HCT116 (cell line): Measurements from ENCODE around the gene SPATA21. TPM values are rescaled to one million over a fixed set of nuclear protein-coding genes. Genes with fewer than 3 reads are reported as not detected.

Source experiments
- ATAC-seq: fragments of 200-7000 bp; cut with Tn5 transposase; 2 replicates; pipeline ENCODE4 v1.9.1; 2020; ENCODE audit warnings: mild to moderate bottlenecking, moderate library complexity
- BruUV-seq: library from RNA; stranded (reverse); fragments of 400-500 nt; replicated peaks from 2 replicates; lab custom pipeline; 2021; lab: Mats Ljungman, UMichigan
- CTCF ChIA-PET: fragments of 300-600 bp; sonication (Branson Sonifier 250); formaldehyde crosslinking; loops from one replicate; lab custom pipeline; 2021; ENCODE audit warnings: antibody characterized with exemption; lab: Charles Lee
- POLR2A ChIA-PET: fragments of 300-600, 350-600 bp; sonication (Branson Sonifier 250); formaldehyde crosslinking; loops from one replicate; lab custom pipeline; 2021; ENCODE audit warnings: antibody characterized with exemption; lab: Charles Lee
- RAD21 ChIA-PET, 2 experiments: fragments of 300-600 bp; sonication (Branson Sonifier 250); formaldehyde crosslinking; loops; one replicate each; lab custom pipeline; 2023; ENCODE audit warnings: low total read pairs in 2 of 2; ENCODE audit not compliant: uncharacterized antibody in 2 of 2, unreplicated experiment in 2 of 2, low non-redundant PET in 1 of 2; lab: Charles Lee
- DNase-seq: peaks from one replicate; pipeline ENCODE4 v3.0.0-alpha.2; 2010; ENCODE audit warnings: low read depth, low spot score
- H2AFZ ChIP-seq: fragments of 200-600 bp; shearing (Covaris generic), sonication (generic); 2 replicates; pipeline ENCODE4 v1.6.1; 2017; ENCODE audit warnings: low read depth, mixed run types, mixed read lengths, antibody characterized with exemption, low read length; ENCODE audit not compliant: poor library complexity, severe bottlenecking
- H3K27ac ChIP-seq: 2 replicates; pipeline ENCODE4 v1.5.1; 2012; ENCODE audit warnings: low read depth, low read length
- H3K27me3 ChIP-seq: fragments of 200-600 bp; sonication (generic); 2 replicates; pipeline ENCODE4 v1.6.1; 2016; ENCODE audit warnings: mixed run types, low read length, mixed read lengths; ENCODE audit not compliant: insufficient read depth
- H3K36me3 ChIP-seq, 2 experiments: fragments of 200-500 bp in 1 of 2; fragments of 200-600 bp in 1 of 2; sonication (Bioruptor generic) in 1 of 2; sonication (generic) in 1 of 2; 2 replicates each; pipeline versions ENCODE4 v1.5.1 to v1.6.1; 2014 to 2016; ENCODE audit warnings: low read length in 2 of 2, inconsistent platforms in 1 of 2, mixed read lengths in 1 of 2, mixed run types in 1 of 2; ENCODE audit not compliant: insufficient read depth in 2 of 2, control insufficient read depth in 1 of 2
- H3K4me1 ChIP-seq, 2 experiments: fragments of 200-600 bp in 1 of 2; sonication (generic) in 1 of 2; 2 replicates each; pipeline versions ENCODE4 v1.5.1 to v1.6.1; 2012 to 2017; ENCODE audit warnings: low read length in 2 of 2, inconsistent platforms in 1 of 2, mild to moderate bottlenecking in 1 of 2, mixed read lengths in 1 of 2, mixed run types in 1 of 2, moderate library complexity in 1 of 2; ENCODE audit not compliant: insufficient read depth in 2 of 2, control insufficient read depth in 1 of 2
- H3K4me2 ChIP-seq: fragments of 200-600 bp; sonication (generic); 2 replicates; pipeline ENCODE4 v1.6.1; 2017; ENCODE audit warnings: mixed run types, low read length, mixed read lengths
- H3K4me3 ChIP-seq, 2 experiments: fragments of 200-600 bp in 1 of 2; sonication (generic) in 1 of 2; replicated peaks in 1 of 2; 2 replicates each; pipeline ENCODE4 v1.5.1; 2011 to 2016; ENCODE audit warnings: low read length in 2 of 2, control low read depth in 1 of 2, low read depth in 1 of 2, mild to moderate bottlenecking in 1 of 2, mixed read lengths in 1 of 2, mixed run types in 1 of 2
- H3K79me2 ChIP-seq: fragments of 200-600 bp; sonication (generic); 2 replicates; pipeline ENCODE4 v1.6.1; 2017; ENCODE audit warnings: mild to moderate bottlenecking, mixed run types, low read length, moderate library complexity, mixed read lengths; ENCODE audit not compliant: insufficient read depth
- H3K9ac ChIP-seq: fragments of 200-600 bp; sonication (generic); 2 replicates; pipeline ENCODE4 v1.6.1; 2016; ENCODE audit warnings: low read length, mixed read lengths
- H3K9me2 ChIP-seq: fragments of 200-600 bp; sonication (generic), shearing (Covaris generic); 2 replicates; pipeline ENCODE4 v1.6.1; 2017; ENCODE audit warnings: mixed run types, mild to moderate bottlenecking, moderate library complexity; ENCODE audit not compliant: insufficient read depth
- H3K9me3 ChIP-seq, 2 experiments: fragments of 200-500 bp in 1 of 2; fragments of 200-600 bp in 1 of 2; sonication (Bioruptor generic) in 1 of 2; sonication (generic) in 1 of 2; 2 replicates each; pipeline ENCODE4 v1.6.1; 2014 to 2017; ENCODE audit warnings: low read length in 2 of 2, mixed read lengths in 2 of 2, inconsistent platforms in 1 of 2, low read depth in 1 of 2, mild to moderate bottlenecking in 1 of 2, mixed run types in 1 of 2, moderate library complexity in 1 of 2; ENCODE audit not compliant: control insufficient read depth in 1 of 2, insufficient read depth in 1 of 2
- H4K20me1 ChIP-seq: fragments of 200-600 bp; sonication (generic), shearing (Covaris generic); 2 replicates; pipeline ENCODE4 v1.6.1; 2017; ENCODE audit warnings: mixed run types, mild to moderate bottlenecking, moderate library complexity; ENCODE audit not compliant: insufficient read depth
- CBX3 ChIP-seq: IDR thresholded peaks from 2 replicates; pipeline ENCODE4 v1.6.1; 2012; ENCODE audit warnings: low read depth
- EGR1 ChIP-seq: IDR thresholded peaks from 2 replicates; pipeline ENCODE4 v1.6.1; 2012; ENCODE audit warnings: low read depth
- FOSL1 ChIP-seq: IDR thresholded peaks from 2 replicates; pipeline ENCODE4 v1.6.1; 2012; ENCODE audit warnings: low read depth
- JUND ChIP-seq: IDR thresholded peaks from 2 replicates; pipeline ENCODE4 v1.6.1; 2012
- POLR2A ChIP-seq: IDR thresholded peaks from 2 replicates; pipeline ENCODE4 v1.7.0; 2011; ENCODE audit warnings: borderline replicate concordance; ENCODE audit not compliant: insufficient read depth, insufficient read length; ENCODE audit errors: extremely low read depth
- POLR2AphosphoS5 ChIP-seq: IDR thresholded peaks from 2 replicates; pipeline ENCODE4 v1.6.1; 2011; ENCODE audit warnings: mild to moderate bottlenecking, low read depth, low read length, moderate library complexity
- RAD21 ChIP-seq: IDR thresholded peaks from 2 replicates; pipeline ENCODE4 v1.6.1; 2012; ENCODE audit warnings: low read depth, mild to moderate bottlenecking
- YY1 ChIP-seq: IDR thresholded peaks from 2 replicates; pipeline ENCODE4 v1.6.1; 2011; ENCODE audit warnings: low read length, low read depth, moderate library complexity, mild to moderate bottlenecking; ENCODE audit not compliant: insufficient replicate concordance; ENCODE audit errors: extremely low read depth
- ZFX ChIP-seq: fragments of 450-650 bp; IDR thresholded peaks from 2 replicates; pipeline ENCODE4 v1.6.1; 2017
- intact Hi-C: fragments of 100-400 bp; cut with micrococcal nuclease; formaldehyde crosslinking; loops from 2 replicates; pipeline ENCODE4 v1.10.0; 2022
- total RNA-seq: library from RNA; stranded (reverse); gene quantifications from one replicate; pipeline ENCODE4 v1.2.1, GENCODE V29; 2021; ENCODE audit not compliant: unreplicated experiment
- TF ChIP-seq, protein P1 (sequence below): IDR thresholded peaks from 2 replicates; pipeline ENCODE4 v1.6.1; 2012
- TF ChIP-seq, protein P2 (sequence below): IDR thresholded peaks from 2 replicates; pipeline ENCODE4 v1.6.1; 2011; ENCODE audit warnings: mild to moderate bottlenecking, low read length, moderate library complexity; ENCODE audit not compliant: insufficient replicate concordance; ENCODE audit errors: extremely low read depth

Gene SPATA21
- total RNA-seq, 1 experiment from 2014 or later: not detected

DNA sequence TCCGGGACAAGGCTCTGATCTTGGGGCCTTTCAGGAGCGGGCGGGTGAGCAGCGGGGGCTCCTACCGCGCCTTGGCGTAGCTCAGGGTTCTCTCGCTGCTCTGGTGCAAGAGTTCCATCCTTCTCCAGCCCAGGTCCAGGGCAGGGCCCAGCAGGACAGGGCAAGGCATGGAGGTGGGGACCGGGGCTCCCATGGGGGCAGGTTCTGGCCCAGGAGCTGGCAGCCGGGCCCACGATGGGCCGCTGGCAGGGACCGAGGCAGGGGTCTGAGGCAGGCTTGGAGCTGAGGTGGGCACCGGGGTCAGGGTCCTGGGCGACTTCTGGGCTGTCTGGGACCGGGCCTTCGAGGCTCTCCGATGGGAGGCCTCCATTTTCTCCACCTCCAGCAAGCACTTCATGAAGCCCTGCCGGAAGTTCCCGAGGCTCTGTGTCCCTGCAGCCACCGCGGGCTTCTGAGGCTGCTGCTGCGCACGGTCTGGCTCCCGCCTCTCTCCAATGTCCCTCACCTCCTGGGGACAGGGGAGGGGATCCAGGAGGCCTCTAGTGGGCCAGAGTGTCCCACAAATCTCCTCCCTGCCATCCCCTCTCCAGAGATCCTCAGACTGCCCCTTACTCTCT is 27.6 kb downstream of the SPATA21 start:
- no TSS peak for BruUV-seq
- no peak overlapping the region for H3K27ac ChIP-seq
- no peaks in the 10 kb centered on the region for H3K9me3 ChIP-seq
- no peaks in the 10 kb centered on the region for H3K9me2 ChIP-seq
- H3K79me2 ChIP-seq: no peaks in the 10 kb centered on the region
- H3K4me1 ChIP-seq: no peaks in the 10 kb centered on the region
- CTCF ChIA-PET: no interaction called here
- H3K27me3 ChIP-seq: no peaks in the 10 kb centered on the region
- no peaks in the 10 kb centered on the region for H3K36me3 ChIP-seq
- intact Hi-C loops: no loop called here
- no peak overlapping the region for H3K4me2 ChIP-seq
- TF ChIP-seq FOSL1 (no peak), POLR2AphosphoS5 (no peak), ZFX (no peak), EGR1 (no peak), CBX3 (no peak), JUND (no peak), POLR2A (no peak)
- RAD21 ChIA-PET: no interaction called here
- H2AFZ ChIP-seq: no peak overlapping the region
- POLR2A ChIA-PET: no interaction called here
- H3K9ac ChIP-seq: no peak overlapping the region
- H3K4me3 ChIP-seq: no peak overlapping the region
- no peaks in the 10 kb centered on the region for H4K20me1 ChIP-seq
- no peak for DNase-seq
- ATAC-seq: no peak

DNA sequence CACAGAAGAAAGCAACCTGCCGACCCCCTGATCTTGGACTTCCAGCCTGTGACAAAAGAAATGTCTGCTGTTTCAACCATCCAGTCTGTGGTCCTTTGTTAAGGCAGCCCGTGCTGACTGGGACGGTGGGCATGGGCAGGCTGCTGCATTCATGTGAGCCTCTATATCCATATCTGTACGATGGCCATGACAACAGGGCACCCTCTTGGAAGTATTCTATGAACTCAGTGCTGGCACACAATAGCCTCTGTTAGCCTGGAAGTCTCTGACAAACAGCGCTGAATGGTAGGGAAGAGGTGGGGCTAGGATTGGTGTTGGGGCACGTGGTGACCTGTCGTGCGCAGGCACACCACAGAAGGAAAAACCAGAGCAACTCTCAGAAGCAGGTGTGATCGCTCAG is 30.4 kb downstream of the SPATA21 start:
- Histone ChIP-seq H3K4me2 (no peak overlapping the region), H3K36me3 (no peaks in the 10 kb centered on the region), H3K4me1 (peaks cover 0 to 8% of the 10 kb centered on the region in 2 experiments; a peak in 1 of 4 replicates), H3K27ac (no peak overlapping the region), H4K20me1 (no peaks in the 10 kb centered on the region), H3K9me3 (no peaks in the 10 kb centered on the region), H3K9me2 (no peaks in the 10 kb centered on the region), H3K4me3 (no peak overlapping the region), H3K79me2 (no peaks in the 10 kb centered on the region), H2AFZ (no peak overlapping the region), H3K9ac (no peak overlapping the region), H3K27me3 (no peaks in the 10 kb centered on the region)
- ATAC-seq: no peak
- no peak for TF ChIP-seq POLR2AphosphoS5
- no peak for TF ChIP-seq YY1
- TF ChIP-seq, protein P1, sequence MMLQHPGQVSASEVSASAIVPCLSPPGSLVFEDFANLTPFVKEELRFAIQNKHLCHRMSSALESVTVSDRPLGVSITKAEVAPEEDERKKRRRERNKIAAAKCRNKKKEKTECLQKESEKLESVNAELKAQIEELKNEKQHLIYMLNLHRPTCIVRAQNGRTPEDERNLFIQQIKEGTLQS: no peak
- TF ChIP-seq, protein P2, sequence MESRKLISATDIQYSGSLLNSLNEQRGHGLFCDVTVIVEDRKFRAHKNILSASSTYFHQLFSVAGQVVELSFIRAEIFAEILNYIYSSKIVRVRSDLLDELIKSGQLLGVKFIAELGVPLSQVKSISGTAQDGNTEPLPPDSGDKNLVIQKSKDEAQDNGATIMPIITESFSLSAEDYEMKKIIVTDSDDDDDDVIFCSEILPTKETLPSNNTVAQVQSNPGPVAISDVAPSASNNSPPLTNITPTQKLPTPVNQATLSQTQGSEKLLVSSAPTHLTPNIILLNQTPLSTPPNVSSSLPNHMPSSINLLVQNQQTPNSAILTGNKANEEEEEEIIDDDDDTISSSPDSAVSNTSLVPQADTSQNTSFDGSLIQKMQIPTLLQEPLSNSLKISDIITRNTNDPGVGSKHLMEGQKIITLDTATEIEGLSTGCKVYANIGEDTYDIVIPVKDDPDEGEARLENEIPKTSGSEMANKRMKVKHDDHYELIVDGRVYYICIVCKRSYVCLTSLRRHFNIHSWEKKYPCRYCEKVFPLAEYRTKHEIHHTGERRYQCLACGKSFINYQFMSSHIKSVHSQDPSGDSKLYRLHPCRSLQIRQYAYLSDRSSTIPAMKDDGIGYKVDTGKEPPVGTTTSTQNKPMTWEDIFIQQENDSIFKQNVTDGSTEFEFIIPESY: no peak
- no peak for TF ChIP-seq RAD21
- CTCF ChIA-PET: no interaction called here
- intact Hi-C loops: no loop called here
- RAD21 ChIA-PET: no interaction called here
- POLR2A ChIA-PET: no interaction called here
- no TSS peak for BruUV-seq
- DNase-seq: no peak
